ENCODE measurements around the gene ITPR2.

ITPR2 gene

DNA sequence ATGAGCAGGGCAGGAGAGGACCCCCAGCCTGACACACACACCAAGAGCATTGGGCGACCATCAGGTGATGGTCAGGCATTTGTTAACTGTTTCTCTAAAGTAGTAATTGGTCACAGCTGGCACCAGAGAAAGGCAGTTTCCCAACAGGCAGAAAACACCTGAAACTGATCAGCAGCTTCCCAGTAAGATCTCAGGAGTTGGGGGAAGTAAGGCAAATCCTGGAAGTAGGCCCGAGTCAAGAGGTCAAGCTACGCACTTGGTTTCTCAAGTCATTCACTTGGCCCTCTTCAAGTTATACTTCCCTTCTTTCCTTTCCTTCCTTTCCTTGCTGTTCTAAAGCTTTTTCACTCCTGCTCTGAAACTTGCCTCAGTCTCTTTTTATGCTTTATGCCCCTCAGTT lies 501.9 kb downstream of the ITPR2 start:
- Histone ChIP-seq H3K27me3 (ENCODE audit: insufficient read depth, poor library complexity, severe bottlenecking) (no peaks in the 10 kb centered on the region), H3K4me3 (ENCODE audit: severe bottlenecking) (no peak overlapping the region), H3K36me3 (ENCODE audit: low read depth) (no peaks in the 10 kb centered on the region), H3K27ac (ENCODE audit: poor library complexity, severe bottlenecking) (no peak overlapping the region), H3K4me1 (ENCODE audit: insufficient read depth, poor library complexity, severe bottlenecking) (no peaks in the 10 kb centered on the region), H3K9me3 (ENCODE audit: severe bottlenecking) (no peaks in the 10 kb centered on the region)
- no peak for DNase-seq (ENCODE audit: low spot score)
- no peak for ATAC-seq (ENCODE audit: low read depth)
- no peak for TF ChIP-seq CTCF (IDR thresholded peaks at IDR 0.05; ENCODE audit: poor library complexity, severe bottlenecking)

- no peak overlapping the region for H3K4me3 ChIP-seq (ENCODE audit: severe bottlenecking)
- no peaks in the 10 kb centered on the region for H3K4me1 ChIP-seq (ENCODE audit: insufficient read depth, poor library complexity, severe bottlenecking)
- no peaks in the 10 kb centered on the region for H3K27me3 ChIP-seq (ENCODE audit: insufficient read depth, poor library complexity, severe bottlenecking)
- H3K36me3 ChIP-seq (ENCODE audit: low read depth) = no peaks in the 10 kb centered on the region
- no peak for ATAC-seq (ENCODE audit: low read depth)
- DNase-seq (ENCODE audit: low spot score) = no peak
- no peak for TF ChIP-seq CTCF (IDR thresholded peaks at IDR 0.05; ENCODE audit: poor library complexity, severe bottlenecking)
- no peaks in the 10 kb centered on the region for H3K9me3 ChIP-seq (ENCODE audit: severe bottlenecking)
- no peak overlapping the region for H3K27ac ChIP-seq (ENCODE audit: poor library complexity, severe bottlenecking)
Observed at GRCh38 chr12:26327975-26328644, 504.9 kb downstream of the ITPR2 start.

DNA sequence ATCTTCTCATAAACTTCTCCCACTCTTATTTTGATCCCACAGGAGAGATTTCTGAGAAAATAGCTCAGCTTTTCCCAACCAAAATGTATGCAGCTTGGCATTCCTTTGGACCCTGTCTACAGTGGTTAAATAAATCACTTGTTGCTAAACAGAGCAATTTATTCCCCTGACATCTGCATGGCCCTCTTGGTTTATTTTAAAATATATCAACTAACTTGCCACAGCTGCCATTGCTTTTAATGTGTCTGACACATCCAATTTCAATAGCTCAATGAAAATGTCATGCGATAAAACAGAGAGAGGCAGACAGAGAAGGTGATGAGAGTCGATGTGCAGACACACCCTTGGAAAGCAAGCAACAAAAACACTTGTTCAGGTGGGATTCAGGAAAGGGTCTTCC lies 509.3 kb downstream of the ITPR2 start:
- Histone ChIP-seq H3K36me3 (ENCODE audit: low read depth) (no peaks in the 10 kb centered on the region), H3K9me3 (ENCODE audit: severe bottlenecking) (no peaks in the 10 kb centered on the region), H3K4me1 (ENCODE audit: insufficient read depth, poor library complexity, severe bottlenecking) (peaks cover 13% of the 10 kb centered on the region), H3K27ac (ENCODE audit: poor library complexity, severe bottlenecking) (no peak overlapping the region), H3K4me3 (ENCODE audit: severe bottlenecking) (no peak overlapping the region), H3K27me3 (ENCODE audit: insufficient read depth, poor library complexity, severe bottlenecking) (no peaks in the 10 kb centered on the region)
- DNase-seq (ENCODE audit: low spot score) (no peak), ATAC-seq (ENCODE audit: low read depth) (no peak)
- TF ChIP-seq CTCF (IDR thresholded peaks at IDR 0.05; ENCODE audit: poor library complexity, severe bottlenecking) = no peak

- DNase-seq (ENCODE audit: low spot score) (peak; percentile 37), ATAC-seq (ENCODE audit: low read depth) (peak; percentile 78)
- H3K27ac ChIP-seq (ENCODE audit: poor library complexity, severe bottlenecking) = peak overlapping the region; percentile 89
Observed at GRCh38 chr12:26319511-26319910, 513.5 kb downstream of the ITPR2 start.

More at GRCh38 chr12:26319511-26319910, 513.5 kb downstream of the ITPR2 start:
- TF ChIP-seq CTCF (IDR thresholded peaks at IDR 0.05; ENCODE audit: poor library complexity, severe bottlenecking) = no peak
- peaks cover 25% of the 10 kb centered on the region for H3K4me1 ChIP-seq (ENCODE audit: insufficient read depth, poor library complexity, severe bottlenecking)
- H3K4me3 ChIP-seq (ENCODE audit: severe bottlenecking) = no peak overlapping the region
- H3K36me3 ChIP-seq (ENCODE audit: low read depth) = no peaks in the 10 kb centered on the region
- H3K9me3 ChIP-seq (ENCODE audit: severe bottlenecking) = no peaks in the 10 kb centered on the region
- H3K27me3 ChIP-seq (ENCODE audit: insufficient read depth, poor library complexity, severe bottlenecking) = no peaks in the 10 kb centered on the region
